T-helper 1 cell treated with Interleukin-12 subunit alpha and Interleukin-12 subunit beta and Interleukin-4 antibody, amounts not matched to agents 30 ng/mL and 1 ng/mL, for 36 hours (primary cell): Measurements from ENCODE around the gene KCNH6. TPM values are rescaled to one million over a fixed set of nuclear protein-coding genes. Genes with fewer than 3 reads are reported as not detected.

Experiments used
- intact Hi-C: fragments of 100-400 bp; cut with micrococcal nuclease; formaldehyde crosslinking; loops from one replicate; pipeline ENCODE4 v1.15.1; 2024
- total RNA-seq: library from RNA; stranded (reverse); gene quantifications from 2 replicates; pipeline ENCODE4 v1.2.3, GENCODE V29; 2022

Gene KCNH6
- total RNA-seq, 1 donor from 2014 or later: not detected

DNA sequence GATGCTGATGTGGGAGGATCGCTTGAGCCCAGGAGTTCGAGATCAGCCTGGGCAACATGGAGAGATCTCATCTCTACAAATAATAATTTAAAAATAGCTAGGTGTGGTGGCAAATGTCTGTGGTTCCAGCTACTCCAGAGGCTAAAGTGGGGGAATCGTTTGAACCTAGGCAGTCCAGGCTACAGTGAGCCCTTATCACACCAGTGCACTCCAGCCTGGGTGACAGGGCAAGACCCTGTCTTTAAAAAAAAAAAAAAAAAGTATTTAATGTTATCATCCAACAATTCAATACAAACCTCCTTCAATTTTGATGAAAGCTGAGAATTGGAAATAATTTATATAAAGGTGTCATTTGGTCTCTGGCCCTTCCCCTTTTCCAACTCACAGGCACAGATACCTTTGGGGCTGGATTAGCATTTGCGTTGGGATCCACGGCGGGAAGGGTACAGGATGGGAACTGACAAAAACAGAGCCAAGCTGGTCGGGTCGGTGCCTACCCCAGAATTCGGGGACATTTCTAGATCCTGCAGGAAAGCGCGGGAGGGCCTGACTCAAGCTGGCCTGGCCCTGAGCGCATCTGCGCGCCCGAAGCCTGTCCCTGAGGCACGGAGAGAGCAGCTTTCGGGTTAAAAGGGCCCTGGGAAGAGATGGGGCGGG, 26.3 kb downstream of the KCNH6 start:
- intact Hi-C loops: no loop called here

DNA sequence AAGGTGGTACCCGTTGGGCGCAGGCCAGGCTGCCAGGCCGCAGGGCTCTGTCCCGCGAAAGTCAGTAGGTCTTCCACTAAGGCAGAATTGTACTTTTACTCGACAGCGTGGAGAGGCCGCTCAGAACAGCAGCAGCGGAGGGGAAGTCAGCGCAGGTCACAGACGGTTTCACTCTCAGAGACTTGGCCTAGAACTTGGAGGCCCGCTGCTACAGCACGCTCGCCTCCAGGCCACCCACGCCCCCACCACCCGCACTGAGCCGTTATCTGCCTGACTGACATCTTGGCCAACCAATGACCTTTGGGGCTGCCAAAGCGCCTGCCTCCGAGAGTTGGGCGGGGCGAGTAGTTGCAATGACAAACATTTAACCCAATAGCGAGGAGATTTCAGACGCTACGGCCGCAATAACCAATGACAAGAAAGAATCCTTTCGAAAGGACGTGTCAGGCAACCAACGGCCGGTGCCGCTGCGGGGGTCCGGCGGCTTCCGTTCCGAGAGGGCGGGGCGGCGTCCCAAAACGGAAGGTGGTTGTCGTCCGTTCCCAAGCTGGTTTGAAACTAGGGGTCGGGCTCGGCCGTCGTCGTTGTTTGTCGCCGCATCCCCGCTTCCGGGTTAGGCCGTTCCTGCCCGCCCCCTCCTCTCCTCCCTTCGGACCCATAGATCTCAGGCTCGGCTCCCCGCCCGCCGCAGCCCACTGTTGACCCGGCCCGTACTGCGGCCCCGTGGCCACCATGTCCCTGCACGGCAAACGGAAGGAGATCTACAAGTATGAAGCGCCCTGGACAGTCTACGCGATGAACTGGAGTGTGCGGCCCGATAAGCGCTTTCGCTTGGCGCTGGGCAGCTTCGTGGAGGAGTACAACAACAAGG, 27.0 kb downstream of the KCNH6 start, which contains the start of gene DCAF7:
Gene DCAF7 (plus strand): TSS at position 532 of the 871 bp plus-strand sequence. CDS start 201 bp downstream, at position 733.
- intact Hi-C loops: loop anchor here (1.0 to 10.0 kb wide), 15 partner anchors 27 to 1507 kb away; partner anchors contain the start of genes CCDC47, CEP95, DDX5 and FTSJ3

DNA sequence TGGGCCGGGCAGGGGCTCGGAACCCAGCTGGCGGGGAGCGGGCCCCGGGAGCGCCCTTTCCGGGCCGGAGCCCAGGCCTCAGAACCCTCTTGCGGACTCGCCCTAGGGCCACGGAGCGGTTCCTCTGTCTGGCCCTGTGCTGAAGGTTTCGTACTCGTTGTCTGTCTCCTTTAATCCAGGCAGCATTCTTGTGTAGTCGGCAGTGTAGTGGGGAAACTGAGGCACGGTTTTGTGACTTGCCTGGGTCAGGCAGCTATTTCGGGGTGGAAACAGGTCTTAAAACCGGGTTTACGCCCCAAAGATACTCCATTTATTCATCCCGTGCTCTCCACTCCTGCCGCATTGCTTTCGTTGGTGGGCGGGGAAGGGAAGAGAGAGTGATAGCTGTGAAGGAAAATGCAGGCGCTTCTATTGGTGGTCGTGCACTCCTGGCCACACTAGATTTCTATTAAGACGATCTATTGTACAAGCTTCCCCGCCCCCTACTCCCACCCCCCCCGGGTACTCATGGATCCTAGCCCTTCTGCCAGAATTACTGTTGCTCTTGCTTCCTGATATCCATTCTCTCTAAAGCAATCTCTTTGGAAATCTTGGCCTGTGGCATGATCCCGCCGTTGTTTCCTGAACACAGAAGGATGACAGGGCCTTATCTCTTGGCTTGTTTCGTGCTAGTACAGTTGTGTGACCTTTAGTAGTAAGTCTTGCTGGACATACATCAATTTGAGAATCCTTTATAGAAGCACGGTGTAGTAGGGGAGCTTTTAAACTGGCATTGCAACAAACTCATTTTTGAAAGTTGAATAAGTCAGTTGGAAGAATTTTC, 27.9 kb downstream of the KCNH6 start:
- intact Hi-C loops: loop anchor here (1.0 to 10.0 kb wide), 15 partner anchors 28 to 1506 kb away; partner anchors contain the start of genes CCDC47, CEP95, DDX5 and FTSJ3

DNA sequence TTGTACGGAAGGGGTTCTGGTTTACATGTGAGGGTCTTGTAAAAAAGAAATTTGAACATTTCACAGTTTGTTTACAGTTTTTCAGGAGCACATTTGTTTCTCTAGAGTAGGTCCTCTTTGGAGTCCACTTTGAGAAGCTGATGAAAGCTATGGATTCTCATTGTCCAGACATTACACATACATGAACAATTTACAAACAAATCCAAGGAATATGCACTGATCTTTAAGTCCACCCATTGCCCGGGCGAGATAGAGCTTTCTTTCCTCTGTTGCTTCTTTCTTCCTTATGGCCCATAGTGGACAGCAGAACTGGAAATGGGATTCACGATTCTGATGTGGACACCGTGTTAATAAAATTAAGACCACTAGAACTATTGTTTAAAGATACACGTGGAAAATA, 29.1 kb downstream of the KCNH6 start:
- intact Hi-C loops: loop anchor here (5.0 to 10.0 kb wide), 3 partner anchors 290 to 1067 kb away; partner anchors contain the start of genes CEP95, DDX5 and SMARCD2

DNA sequence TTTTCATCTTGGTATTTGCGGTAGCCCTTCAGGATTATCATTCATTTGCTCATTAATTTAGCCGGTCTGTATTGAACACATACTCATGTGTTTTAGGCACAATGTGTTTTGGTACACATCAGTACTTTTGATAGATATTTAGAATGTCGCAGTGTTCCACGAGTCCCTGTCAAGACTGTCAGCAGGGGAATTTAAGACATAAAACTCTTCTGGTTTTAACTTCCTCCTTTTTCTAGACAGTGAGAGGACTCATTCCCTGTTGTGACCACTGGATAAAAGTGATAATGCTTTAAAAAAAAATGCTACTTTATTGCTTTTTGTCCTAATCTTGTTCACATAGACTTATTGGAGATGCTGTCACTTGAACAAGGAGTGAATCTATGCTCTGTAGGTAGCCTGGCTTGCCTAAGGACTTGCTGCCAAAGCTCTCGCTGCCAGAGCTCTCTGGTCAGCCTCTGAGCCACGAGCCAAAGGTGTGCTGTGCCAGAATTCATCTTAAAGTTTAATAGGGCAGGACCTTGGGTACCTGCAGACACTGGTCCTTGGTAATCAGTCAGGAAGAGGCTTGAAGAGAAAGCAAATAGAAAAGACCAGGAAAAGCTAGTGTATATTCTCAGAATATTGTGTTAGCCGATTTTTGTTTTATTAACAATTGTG, 32.5 kb downstream of the KCNH6 start:
- intact Hi-C loops: loop anchor here (10.0 kb wide), 1 partner anchor 1071 kb away; no protein-coding TSS in a partner anchor

DNA sequence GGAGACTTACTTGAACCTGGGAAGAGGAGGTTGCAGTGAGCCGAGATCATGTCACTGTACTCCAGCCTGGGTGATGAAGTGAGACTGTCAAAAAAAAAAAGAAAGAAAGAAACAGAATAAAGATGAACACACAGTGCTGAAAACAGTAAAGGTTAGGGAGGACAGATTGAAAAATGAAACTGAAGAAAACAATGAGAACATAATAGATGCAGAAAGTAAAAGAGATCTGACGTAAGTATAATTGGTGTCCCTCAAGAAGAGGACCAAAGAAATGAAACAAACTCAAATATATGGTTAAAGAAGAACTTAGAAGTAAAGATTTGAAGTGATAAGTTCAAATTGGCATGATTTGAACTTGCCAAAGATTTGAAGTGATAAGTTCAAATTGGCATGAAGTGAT, 34.3 kb downstream of the KCNH6 start:
- intact Hi-C loops: loop anchor here (10.0 kb wide), 1 partner anchor 1073 kb away; no protein-coding TSS in a partner anchor

DNA sequence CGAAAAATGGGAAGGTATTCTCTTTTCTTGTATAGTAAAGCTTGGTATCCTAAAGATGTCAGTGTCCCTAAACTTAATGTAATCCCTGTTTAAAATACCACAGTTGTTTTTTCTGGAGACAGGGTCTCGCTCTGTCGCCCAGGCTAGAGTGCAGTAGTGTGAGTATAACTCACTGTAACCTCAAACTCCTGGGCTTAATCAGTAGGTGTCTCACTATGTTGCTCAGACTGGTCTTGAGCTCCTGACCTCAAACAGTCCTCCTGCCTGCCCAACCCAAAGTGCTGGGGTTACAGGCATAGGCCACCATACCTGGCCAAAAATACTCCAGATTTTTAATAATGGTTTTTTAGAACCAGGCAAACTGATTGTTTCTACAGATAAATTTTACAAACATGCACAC, 35.3 kb downstream of the KCNH6 start:
- intact Hi-C loops: loop anchor here (10.0 kb wide), 1 partner anchor 1074 kb away; no protein-coding TSS in a partner anchor

DNA sequence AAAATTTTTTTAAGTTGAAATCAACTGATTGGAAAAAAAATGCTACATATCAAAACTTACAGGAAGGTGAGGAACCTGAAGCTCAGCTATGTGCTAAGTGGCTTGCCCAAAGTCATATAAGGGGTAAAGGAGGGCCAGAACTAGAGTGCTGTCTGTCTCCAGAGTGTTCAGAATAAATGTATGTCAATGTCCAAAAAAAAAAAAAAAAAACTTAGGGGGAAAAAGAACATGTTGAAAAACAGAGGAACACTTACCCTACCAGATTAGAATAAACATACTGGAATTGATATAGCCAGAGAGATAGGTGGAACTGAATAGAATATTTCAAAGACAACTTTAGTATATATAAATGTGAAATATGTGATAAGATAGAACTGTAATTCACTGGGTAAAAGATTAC, 38.7 kb downstream of the KCNH6 start:
- intact Hi-C loops: no loop called here

DNA sequence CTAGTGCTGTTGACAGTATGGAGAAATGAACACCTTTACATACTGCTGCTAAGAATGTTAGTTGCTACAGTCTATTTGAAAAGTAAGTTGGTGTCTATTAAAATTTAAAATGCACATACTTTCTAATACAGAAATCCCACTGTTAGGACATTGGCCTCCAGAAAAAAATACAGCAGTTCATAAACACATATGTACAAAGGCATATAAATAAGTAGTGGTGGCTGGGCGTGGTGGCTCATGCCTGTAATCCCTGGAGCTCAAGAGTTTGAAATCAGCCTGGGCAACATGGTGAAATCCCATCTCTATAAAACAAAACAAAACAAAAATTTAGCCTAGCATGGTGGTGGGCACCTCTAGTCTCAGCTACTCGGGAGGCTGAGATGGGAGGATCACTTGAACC, 40.2 kb downstream of the KCNH6 start:
- intact Hi-C loops: no loop called here

DNA sequence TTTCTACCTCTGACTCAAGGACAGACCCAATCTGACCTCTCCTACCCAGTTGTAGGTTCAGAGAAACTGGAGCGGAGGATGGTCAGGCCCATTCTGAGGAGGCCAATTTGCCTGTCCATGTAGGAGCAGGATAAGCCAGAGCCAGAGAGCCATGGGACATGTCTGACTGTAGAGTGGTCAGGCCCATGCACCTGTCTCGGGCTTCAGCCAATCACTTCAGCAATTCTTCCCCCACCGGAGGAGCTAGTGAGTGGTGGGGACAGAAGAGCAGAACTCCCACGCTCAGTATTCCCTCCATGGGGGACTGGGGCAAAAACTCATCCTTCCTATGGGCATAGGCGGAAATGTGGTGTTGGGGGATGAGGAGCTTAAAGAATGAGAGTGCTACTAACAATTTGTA, 41.4 kb downstream of the KCNH6 start:
- intact Hi-C loops: no loop called here

DNA sequence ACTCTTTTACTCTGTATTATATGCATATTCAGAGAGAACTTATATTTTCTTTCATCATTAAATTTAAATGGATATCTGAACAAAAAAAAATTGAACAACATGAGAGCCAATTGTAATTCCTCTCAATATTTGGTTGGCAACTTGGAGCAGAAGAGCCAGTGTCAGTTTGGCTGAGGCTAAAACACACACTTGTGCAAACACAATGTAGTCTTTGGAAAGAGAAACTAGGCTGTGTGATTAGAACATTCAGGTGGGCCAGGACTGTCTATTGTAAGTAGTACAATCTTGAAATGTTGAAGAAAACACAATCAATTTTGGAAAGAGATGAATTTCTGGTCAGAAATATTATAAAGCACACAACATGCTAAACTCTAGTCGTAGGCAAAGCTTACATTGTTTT, 44.1 kb downstream of the KCNH6 start:
- intact Hi-C loops: no loop called here

DNA sequence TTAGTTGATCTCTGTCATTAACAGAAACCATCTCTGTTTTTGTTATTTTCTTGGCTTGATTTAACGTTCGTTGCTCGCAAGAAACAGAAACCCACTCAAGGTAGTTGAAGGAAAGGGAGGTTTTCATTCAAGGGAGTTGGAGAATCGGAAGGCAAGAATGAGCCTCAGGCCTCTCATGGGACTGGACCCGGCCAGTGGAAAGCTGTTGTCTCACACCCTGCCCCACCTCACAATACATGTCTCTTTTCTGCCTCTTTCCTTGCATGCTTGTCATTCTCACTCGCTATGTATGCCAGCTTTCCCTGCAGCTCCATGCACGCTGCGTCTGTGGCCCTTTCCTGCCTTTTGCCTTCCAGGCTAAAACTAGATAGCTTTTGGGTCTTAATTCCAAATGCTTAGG, 45.4 kb downstream of the KCNH6 start:
- intact Hi-C loops: no loop called here

DNA sequence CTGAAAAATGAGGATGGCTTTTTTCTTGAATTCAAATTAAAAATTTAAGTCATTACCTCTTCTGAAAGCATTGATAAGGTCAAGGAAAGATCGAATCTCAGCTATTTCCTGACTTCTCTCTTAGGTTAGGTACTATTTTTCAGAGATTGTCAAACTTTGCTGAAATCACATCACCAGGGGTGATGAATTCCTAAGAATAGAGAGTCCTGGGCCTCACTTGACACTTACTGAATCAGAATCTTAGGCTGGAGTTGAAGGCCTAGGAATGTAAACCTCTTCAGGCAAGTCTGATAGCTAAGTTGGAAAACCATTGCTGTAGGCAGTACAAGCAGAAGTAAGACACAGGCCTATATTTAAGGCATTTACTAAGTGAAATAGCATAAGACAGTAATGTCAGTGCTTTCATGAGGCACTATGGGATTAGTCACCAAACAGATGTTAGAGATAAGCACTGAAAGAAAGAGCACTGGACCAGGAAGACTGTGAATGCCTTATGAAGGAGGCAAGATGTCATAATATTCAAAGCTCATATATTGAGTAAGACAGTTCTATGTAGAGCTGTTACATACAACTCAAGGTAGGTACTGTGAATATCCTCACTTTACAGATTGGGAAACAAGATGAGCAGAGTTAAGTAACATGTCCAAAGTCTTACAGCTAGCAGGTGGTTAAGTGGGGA, 48.6 kb downstream of the KCNH6 start:
- intact Hi-C loops: no loop called here

DNA sequence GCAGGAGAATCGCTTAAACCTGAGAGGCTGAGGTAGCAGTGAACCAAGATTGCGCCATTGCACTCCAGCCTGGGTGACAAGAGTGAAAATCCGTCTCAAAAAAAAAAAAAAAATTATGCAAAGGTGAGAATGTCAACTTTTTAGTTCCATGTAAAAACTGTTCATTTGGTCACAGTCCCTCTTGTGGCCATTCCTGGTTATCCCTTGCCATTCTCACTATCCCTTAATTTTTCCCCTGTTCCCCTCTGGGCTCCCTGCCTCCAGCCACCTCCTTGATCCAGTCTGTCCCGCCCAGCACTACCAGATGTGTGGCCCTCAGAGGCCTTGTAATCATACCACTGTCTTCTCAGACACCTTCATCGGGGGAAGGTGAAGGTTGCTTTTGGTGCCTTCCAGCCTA, 50.5 kb downstream of the KCNH6 start:
- intact Hi-C loops: no loop called here

DNA sequence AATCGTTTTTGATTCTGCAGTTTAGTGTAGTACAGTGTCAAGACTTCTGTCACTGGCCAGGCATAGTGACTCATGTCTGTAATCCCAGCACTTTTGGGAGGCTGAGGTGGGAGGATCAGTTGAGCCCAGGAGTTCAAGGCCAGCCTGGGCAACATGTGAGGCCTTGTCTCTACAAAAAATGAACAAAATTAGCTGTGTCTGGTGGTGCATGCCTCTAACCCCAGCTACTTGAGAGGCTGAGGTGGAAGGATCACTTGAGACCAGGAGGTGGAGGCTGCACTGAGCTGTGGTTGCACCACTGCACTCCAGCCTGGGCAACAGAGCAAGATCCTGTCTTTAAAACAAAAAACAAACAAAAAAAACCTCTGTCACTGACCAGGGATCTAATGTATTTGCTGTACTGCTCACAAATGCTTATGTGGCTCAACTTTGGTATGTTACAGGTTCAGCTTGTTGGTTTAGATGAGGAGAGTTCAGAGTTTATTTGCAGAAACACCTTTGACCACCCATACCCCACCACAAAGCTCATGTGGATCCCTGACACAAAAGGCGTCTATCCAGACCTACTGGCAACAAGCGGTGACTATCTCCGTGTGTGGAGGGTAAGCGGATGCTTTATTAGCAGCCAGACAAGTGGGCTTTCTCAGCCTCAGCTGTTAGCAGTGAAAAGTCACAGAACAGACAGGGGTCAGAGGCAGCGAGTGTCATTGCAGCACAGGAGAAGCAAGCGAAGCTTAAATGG, 55.0 kb downstream of the KCNH6 start:
- intact Hi-C loops: no loop called here

DNA sequence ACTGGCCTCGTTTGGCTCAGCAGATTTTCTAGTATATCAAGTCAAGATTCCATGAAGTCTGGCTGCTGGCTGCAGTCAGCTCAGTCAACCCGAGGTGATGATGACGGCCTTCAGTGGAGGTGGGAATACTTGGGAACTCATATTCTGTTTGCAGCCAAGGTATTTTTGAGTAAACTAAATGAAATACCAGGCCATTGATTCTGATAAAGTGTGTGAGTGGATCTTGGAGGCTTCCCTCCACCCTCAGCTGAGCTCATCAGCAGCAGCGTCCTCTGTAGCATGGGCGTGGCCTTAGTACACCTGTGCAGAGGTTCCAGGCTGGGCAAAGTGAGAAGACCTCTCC, 55.6 kb downstream of the KCNH6 start:
- intact Hi-C loops: no loop called here

DNA sequence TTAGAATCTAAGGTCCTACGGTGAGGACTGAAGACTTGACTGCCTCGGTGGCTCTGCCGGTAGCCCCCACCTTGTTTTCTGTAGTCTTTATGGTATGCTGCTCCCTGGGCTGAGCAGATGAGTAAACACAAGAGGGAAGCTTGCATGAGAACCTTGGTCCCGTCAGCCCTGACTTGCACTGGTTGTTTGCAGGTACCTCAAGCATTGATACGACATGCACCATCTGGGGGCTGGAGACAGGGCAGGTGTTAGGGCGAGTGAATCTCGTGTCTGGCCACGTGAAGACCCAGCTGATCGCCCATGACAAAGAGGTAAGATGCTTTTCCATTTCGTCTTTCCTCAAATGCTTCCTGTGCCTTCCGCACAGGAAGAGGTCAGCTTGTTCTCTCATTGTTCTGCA, 56.5 kb downstream of the KCNH6 start:
- intact Hi-C loops: no loop called here

DNA sequence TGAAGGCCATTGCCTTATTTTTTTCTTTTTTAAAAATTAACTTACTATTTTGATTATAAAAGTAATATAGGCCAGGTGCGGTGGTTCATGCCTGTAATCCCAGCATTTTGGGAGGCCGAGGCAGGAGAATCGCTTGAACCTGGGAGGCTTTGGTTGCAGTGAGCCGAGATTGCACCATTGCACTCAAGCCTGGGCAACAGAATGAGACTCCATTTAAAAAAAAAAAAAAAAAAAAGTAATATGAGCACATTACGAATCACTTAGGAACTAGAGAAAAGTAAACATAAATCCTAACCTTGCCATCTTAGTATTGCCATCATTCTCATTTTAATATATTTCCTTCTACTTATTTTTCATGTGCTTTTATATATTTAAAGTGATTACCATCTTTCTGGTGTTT, 64.6 kb downstream of the KCNH6 start:
- intact Hi-C loops: no loop called here

DNA sequence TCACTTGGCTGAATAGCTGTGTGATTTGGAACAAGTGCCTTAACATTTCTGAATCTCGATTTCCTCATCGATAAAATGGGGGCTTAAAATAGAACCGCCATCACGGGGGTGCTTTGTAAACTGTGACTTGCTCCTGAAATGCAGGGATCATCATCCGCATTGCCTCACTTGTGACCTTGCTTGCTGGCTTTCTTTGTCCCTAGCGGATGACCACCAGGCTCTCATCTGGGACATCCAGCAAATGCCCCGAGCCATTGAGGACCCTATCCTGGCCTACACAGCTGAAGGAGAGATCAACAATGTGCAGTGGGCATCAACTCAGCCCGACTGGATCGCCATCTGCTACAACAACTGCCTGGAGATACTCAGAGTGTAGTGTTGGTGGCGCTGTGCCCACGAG, 65.6 kb downstream of the KCNH6 start:
- intact Hi-C loops: no loop called here

DNA sequence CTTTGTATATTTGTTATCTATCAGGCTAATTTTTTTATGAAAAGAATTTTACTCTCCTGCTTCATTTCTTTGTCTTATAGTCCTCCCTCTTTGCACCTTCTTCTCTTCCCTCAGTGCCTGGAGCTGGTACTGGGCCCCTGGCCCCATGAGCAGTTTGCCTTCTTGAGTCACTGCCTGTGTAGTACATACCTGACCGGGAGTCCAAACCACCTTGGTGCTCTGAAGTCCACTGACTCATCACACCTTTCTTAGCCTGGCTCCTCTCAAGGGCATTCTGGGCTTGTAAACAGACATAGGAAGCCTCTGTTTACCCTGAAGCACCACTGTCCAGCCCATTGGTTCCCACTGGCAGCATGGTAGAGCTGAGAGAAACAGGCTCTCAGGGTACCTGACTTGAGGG, 66.5 kb downstream of the KCNH6 start:
- intact Hi-C loops: no loop called here
